Measurements from ENCODE around the gene CD82.

CD82 gene

GRCh38 chr11:44605068-44605708 is 39.7 kb downstream of the CD82 start:
- DNase-seq: no peak

GRCh38 chr11:44605965-44606364 is 40.5 kb downstream of the CD82 start:
- no peak for DNase-seq

GRCh38 chr11:44606472-44606871 is 41.0 kb downstream of the CD82 start:
- DNase-seq: no peak

GRCh38 chr11:44607319-44607962 is 42.0 kb downstream of the CD82 start:
- DNase-seq: no peak

GRCh38 chr11:44607987-44608386 is 42.5 kb downstream of the CD82 start:
- no peak for DNase-seq

- DNase-seq: no peak
Measured at GRCh38 chr11:44608651-44608990, 43.2 kb downstream of the CD82 start.

- DNase-seq: peak in 2 of 6 experiments; percentile 17 to 25
Measured at GRCh38 chr11:44608991-44609782, 43.7 kb downstream of the CD82 start.

GRCh38 chr11:44609783-44610155 is 44.3 kb downstream of the CD82 start:
- DNase-seq: no peak

GRCh38 chr11:44610186-44610955 is 44.9 kb downstream of the CD82 start:
- DNase-seq: no peak

- DNase-seq: no peak
Measured at GRCh38 chr11:44611088-44611487, 45.6 kb downstream of the CD82 start.

GRCh38 chr11:44611687-44612434 is 46.4 kb downstream of the CD82 start:
- peak in 5 of 6 experiments; percentile 20 to 50 (median 31) for DNase-seq

GRCh38 chr11:44613153-44613552 is 47.7 kb downstream of the CD82 start:
- DNase-seq: no peak

GRCh38 chr11:44614281-44614775 is 48.9 kb downstream of the CD82 start:
- no peak for DNase-seq

GRCh38 chr11:44615041-44615755 is 49.7 kb downstream of the CD82 start:
- no peak for DNase-seq

- no peak for DNase-seq
Measured at GRCh38 chr11:44615913-44616791, 50.7 kb downstream of the CD82 start.

- DNase-seq: no peak
Measured at GRCh38 chr11:44617671-44618461, 52.4 kb downstream of the CD82 start.

GRCh38 chr11:44618561-44619425 is 53.3 kb downstream of the CD82 start:
- no peak for DNase-seq

- no peak for DNase-seq
Measured at GRCh38 chr11:44620328-44620725, 54.9 kb downstream of the CD82 start.

Data from stimulated activated naive CD4-positive, alpha-beta T cell (primary cell).